AG04450 (cell line): ENCODE data around the gene RGS19. TPM values are rescaled to one million over a fixed set of nuclear protein-coding genes. Genes with fewer than 3 reads are reported as not detected.

Experiments used
- CTCF ChIA-PET: fragments of 300-600, 350-600 bp; formaldehyde crosslinking; extraction: SDS; loops from one replicate; lab custom pipeline; 2022; ENCODE audit warnings: antibody characterized with exemption, inconsistent platforms; lab: Charles Lee
- POLR2A ChIA-PET: fragments of 350-600 bp; formaldehyde crosslinking; extraction: SDS; loops from one replicate; lab custom pipeline; 2021; ENCODE audit warnings: antibody characterized with exemption, inconsistent platforms; lab: Yijun Ruan, JAX
- DNase-seq: peaks from one replicate; pipeline ENCODE4 v3.0.0-alpha.2; 2011; ENCODE audit warnings: low read depth, low spot score
- H3K27ac ChIP-seq: one replicate; pipeline ENCODE4 v1.5.1; 2012; ENCODE audit warnings: low read depth, low read length, control low read depth
- H3K27me3 ChIP-seq: one replicate; pipeline ENCODE4 v1.6.0; 2012; ENCODE audit warnings: low read length; ENCODE audit not compliant: control insufficient read depth, insufficient read depth
- H3K4me3 ChIP-seq: 2 replicates; pipeline ENCODE4 v1.5.1; 2011; ENCODE audit warnings: mild to moderate bottlenecking, low read depth, low read length, control low read depth
- H3K9me3 ChIP-seq: 2 replicates; pipeline ENCODE4 v1.5.1; 2012; ENCODE audit warnings: low read length; ENCODE audit not compliant: control insufficient read depth, insufficient read depth
- polyA plus RNA-seq: library from polyadenylated mRNA; depleted of rRNA; stranded (reverse); fragments of >200 nt; gene quantifications from 2 replicates; pipeline ENCODE4 v1.2.3, GENCODE V29; 2011; rRNA removed
- small RNA-seq: library from RNA; depleted of rRNA; stranded (forward); fragments of <200 nt; gene quantifications from one replicate; pipeline ENCODE3, GENCODE V24; 2012; ENCODE audit warnings: low read depth; ENCODE audit not compliant: insufficient read length
- TF ChIP-seq, protein P1 (sequence below): IDR thresholded peaks from 2 replicates; pipeline ENCODE4 v1.5.1; 2011; ENCODE audit warnings: low read depth, low read length, control low read depth, inconsistent platforms

Gene RGS19
- polyA plus RNA-seq, 1 experiment, result 7.5 TPM

DNA sequence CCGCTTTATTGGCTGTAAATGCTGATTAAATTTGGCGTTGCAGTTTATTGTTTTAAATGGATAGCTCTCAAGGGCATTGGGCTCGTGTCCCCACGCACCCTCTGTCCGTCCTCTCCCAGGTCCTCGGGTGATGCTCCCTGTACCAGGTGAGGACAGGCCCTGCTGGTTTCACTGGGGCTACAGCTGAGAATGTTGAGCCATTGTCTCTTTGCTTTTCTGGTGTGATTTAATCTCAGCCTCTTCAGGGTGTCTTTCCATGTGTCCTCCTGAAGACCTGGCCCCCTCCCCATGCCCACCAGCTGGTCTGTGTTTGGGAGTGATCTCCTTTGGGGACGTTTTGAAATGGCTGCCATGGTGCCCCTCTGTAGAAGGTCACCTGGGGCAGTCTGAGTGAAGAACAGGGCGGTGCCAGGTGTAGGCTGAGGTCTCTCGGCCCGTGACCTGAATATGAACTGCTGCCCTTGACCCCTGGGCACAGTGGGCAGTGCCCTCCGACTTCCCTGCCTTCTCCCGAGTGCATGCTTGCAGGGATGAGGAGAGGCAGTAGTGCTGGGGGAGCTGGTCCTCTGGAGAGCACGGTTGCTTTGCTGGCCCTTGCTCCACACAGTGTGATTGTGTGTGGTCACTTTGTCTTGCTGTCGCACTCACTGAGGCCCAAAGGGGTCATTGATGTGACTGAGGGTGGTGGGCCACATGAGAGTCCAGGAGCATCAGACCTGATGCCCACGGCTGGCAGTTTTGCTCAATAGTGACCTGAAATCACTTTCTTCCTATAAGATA is 55.8 kb downstream of the RGS19 start:
- TF ChIP-seq, protein P1, sequence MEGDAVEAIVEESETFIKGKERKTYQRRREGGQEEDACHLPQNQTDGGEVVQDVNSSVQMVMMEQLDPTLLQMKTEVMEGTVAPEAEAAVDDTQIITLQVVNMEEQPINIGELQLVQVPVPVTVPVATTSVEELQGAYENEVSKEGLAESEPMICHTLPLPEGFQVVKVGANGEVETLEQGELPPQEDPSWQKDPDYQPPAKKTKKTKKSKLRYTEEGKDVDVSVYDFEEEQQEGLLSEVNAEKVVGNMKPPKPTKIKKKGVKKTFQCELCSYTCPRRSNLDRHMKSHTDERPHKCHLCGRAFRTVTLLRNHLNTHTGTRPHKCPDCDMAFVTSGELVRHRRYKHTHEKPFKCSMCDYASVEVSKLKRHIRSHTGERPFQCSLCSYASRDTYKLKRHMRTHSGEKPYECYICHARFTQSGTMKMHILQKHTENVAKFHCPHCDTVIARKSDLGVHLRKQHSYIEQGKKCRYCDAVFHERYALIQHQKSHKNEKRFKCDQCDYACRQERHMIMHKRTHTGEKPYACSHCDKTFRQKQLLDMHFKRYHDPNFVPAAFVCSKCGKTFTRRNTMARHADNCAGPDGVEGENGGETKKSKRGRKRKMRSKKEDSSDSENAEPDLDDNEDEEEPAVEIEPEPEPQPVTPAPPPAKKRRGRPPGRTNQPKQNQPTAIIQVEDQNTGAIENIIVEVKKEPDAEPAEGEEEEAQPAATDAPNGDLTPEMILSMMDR, result no peak
- Histone ChIP-seq H3K9me3 (no peaks in the 10 kb centered on the region; the same call in 1 of the 2 replicates), H3K4me3 (no peak overlapping the region), H3K27ac (no peak overlapping the region), H3K27me3 (no peaks in the 10 kb centered on the region)
- ChIA-PET CTCF (no interaction called here), POLR2A (no interaction called here)
- DNase-seq, result no peak

Small RNA genes within 50 kb of the gene (small RNA-seq; reads per million reads assigned to genes)
- gene AL355803.1 (not detected), gene MIR6813 (not detected)

Other genes with a start within 250 kb of the RGS19 start
- gene ZBTB46, start 248.3 kb downstream of the RGS19 start, polyA plus RNA-seq, result 2.0 and 2.8 TPM in 2 replicates
- gene ABHD16B, start 218.0 kb downstream of the RGS19 start, polyA plus RNA-seq, result not detected in 2 replicates
- 202 and 219 TPM in 2 replicates for gene TPD52L2, start 214.2 kb downstream of the RGS19 start, polyA plus RNA-seq
- 36.7 and 40.9 TPM in 2 replicates for gene DNAJC5, start 184.4 kb downstream of the RGS19 start, polyA plus RNA-seq
- 18.0 and 22.3 TPM in 2 replicates for gene UCKL1, start 123.1 kb downstream of the RGS19 start, polyA plus RNA-seq
- 4.0 and 6.0 TPM in 2 replicates for gene ZNF512B, start 109.6 kb downstream of the RGS19 start, polyA plus RNA-seq
- gene SAMD10, start 99.9 kb downstream of the RGS19 start, polyA plus RNA-seq, result 1.3 and 1.8 TPM in 2 replicates
- gene PRPF6, start 98.4 kb downstream of the RGS19 start, polyA plus RNA-seq, result 38.5 and 47.5 TPM in 2 replicates
- gene C20orf204, start 43.3 kb downstream of the RGS19 start, polyA plus RNA-seq, result 0.01 and 0.07 TPM in 2 replicates
- not detected in 2 replicates for gene SOX18, start 29.9 kb downstream of the RGS19 start, polyA plus RNA-seq
- 12.8 and 18.0 TPM in 2 replicates for gene TCEA2, start 16.3 kb downstream of the RGS19 start, polyA plus RNA-seq
- gene OPRL1, start 564 bp upstream of the RGS19 start, polyA plus RNA-seq, result 0.86 and 1.1 TPM in 2 replicates
- not detected in 2 replicates for gene LKAAEAR1, start 4.9 kb upstream of the RGS19 start, polyA plus RNA-seq
- gene NPBWR2, start 28.0 kb upstream of the RGS19 start, polyA plus RNA-seq, result not detected in 2 replicates
- not detected in 2 replicates for gene MYT1, start 84.9 kb upstream of the RGS19 start, polyA plus RNA-seq
- gene PCMTD2, start 176.2 kb upstream of the RGS19 start, polyA plus RNA-seq, result 32.4 and 42.7 TPM in 2 replicates